T-helper 1 cell treated with Interleukin-12 subunit alpha and Interleukin-12 subunit beta and Interleukin-4 antibody, amounts not matched to agents 30 μg/mL and 1 μg/mL, for 36 hours (primary cell): ENCODE measurements around the gene EIF4H.

Experiments
- H3K27ac Mint-ChIP-seq: one replicate; pipeline ENCODE4 v1.8.0; 2021; ENCODE audit warnings: mild to moderate bottlenecking, mixed read lengths
- H3K27me3 Mint-ChIP-seq: one replicate; pipeline ENCODE4 v1.8.0; 2021; ENCODE audit warnings: low read depth, mixed read lengths
- H3K36me3 Mint-ChIP-seq: one replicate; pipeline ENCODE4 v1.8.0; 2021; ENCODE audit warnings: low read depth, mixed read lengths
- H3K4me1 Mint-ChIP-seq: one replicate; pipeline ENCODE4 v1.8.0; 2021; ENCODE audit warnings: low read depth, mixed read lengths
- H3K4me3 Mint-ChIP-seq: one replicate; pipeline ENCODE4 v1.8.0; 2021; ENCODE audit warnings: mild to moderate bottlenecking, moderate library complexity, mixed read lengths
- H3K9me3 Mint-ChIP-seq: one replicate; pipeline ENCODE4 v1.8.0; 2021; ENCODE audit warnings: mixed read lengths

Gene EIF4H

DNA sequence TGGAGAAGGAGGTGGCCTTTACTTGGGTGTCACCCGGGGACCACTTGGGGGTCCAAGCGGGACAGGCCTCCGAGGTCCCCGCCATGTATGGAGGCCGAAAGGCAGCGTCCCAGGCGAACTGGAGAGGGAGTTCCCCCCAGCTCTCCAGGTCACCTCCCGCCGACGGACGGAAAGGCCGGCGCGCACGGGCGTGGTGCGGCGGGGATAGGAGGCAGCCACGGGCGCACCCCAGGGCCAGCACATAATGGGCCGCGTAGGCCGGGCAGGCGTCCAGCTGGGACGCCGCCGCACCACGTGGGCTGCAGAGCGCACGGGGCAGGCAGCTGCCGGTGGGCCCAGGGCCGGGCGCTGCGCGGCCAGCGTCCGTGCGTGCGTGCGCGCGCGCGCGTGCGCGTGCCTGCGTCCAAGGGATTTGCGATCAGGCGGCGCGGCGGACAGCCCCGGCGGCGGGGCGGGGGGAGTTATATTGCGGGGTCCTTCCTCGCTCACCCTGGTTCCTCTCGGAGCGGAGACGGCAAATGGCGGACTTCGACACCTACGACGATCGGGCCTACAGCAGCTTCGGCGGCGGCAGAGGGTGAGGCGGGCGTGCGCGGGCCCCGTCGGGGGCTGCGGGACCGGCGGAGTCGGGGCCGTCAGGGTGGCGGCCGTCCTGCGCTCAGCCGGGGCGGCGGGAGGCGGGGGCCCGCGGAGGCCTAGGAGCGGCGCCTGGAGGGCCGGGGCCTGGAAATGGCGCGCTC is at the start of gene EIF4H:
TSS of gene EIF4H (plus strand) at position 491 of the 740 bp plus-strand sequence. CDS start at position 519, 28 bp downstream.
- Mint-ChIP-seq H3K27ac (peak within 1 kb of the TSS; percentile 94), H3K36me3 (peaks cover 18% of the 10 kb centered on the region), H3K4me3 (peak within 1 kb of the TSS; percentile 92), H3K27me3 (no peaks in the 10 kb centered on the region), H3K9me3 (no peaks in the 10 kb centered on the region), H3K4me1 (peaks cover 42% of the 10 kb centered on the region)

DNA sequence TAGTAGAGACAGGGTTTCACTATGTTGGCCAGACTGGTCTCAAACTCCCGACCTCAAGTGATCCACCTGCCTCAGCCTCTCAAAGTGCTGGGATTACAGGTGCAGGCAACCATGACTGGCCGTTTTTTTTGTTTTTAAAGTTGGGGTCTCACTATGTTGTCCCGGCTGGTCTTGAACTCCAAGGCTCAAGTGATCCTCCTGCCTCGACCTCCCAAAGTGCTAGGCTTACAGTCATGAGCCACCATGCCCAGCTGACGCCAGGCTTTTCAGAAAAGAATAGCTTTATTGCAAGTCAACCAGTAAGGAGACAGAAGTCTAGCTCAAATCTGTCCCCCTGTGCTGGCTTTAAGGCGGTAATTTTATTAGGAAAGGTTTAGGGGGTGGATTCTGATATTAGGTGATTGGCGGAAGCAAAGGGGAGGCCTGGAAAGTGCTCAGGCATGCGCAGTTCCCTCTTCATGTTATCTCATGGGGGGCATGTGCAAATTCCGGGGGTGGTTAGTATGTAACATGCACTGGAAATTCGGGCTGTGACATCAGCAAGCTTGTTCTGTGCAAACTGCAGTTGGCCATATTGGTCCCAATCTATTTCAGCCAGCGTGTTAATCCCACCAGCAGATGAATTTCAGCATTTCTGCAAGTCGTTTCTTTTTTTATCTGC is 47.8 kb upstream of the EIF4H start:
- no peaks in the 10 kb centered on the region for H3K9me3 Mint-ChIP-seq
- no peak overlapping the region for H3K27ac Mint-ChIP-seq
- no peaks in the 10 kb centered on the region for H3K27me3 Mint-ChIP-seq
- H3K4me3 Mint-ChIP-seq: no peak overlapping the region
- H3K36me3 Mint-ChIP-seq: peaks cover 2% of the 10 kb centered on the region
- H3K4me1 Mint-ChIP-seq: no peaks in the 10 kb centered on the region

DNA sequence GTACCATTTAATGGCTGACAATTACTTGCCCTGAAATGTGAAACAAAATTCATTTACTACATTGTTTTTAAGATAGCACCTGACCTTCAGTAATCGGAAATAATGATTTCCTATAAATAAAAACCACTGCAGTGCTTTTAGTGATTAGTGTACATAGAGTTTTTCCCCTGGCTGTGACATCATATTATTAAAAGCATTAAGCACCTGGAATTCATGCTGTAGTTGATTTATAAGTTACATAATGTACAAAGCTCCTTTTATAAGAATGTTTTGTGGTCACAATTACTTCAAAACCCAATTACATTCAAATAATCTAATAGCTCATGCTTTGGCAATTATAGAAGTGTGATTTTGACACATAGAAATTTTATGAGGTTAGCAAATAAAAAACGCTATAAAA is 44.3 kb upstream of the EIF4H start:
- H3K27ac Mint-ChIP-seq: no peak overlapping the region
- H3K36me3 Mint-ChIP-seq: no peaks in the 10 kb centered on the region
- H3K27me3 Mint-ChIP-seq: no peaks in the 10 kb centered on the region
- peaks cover 3% of the 10 kb centered on the region for H3K4me1 Mint-ChIP-seq
- no peaks in the 10 kb centered on the region for H3K9me3 Mint-ChIP-seq
- no peak overlapping the region for H3K4me3 Mint-ChIP-seq

DNA sequence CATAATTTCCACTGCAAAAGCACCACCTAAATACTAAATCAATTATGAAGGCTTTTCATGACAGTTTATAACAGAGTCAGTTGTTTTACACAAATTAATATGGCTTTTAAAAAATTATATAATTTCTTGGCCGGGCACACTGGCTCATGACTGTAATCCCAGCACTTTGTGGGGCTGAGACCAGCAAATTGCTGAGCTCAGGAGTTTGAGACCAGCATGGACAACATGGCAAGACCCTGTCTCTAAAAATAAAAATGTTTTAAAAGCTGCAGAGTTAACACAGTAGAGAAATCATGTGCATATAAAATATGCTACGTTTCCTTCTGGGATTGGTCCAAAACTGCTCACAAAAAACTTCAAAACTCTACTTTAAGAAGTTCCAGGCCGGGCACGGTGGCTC is 43.6 kb upstream of the EIF4H start:
- Mint-ChIP-seq H3K27ac (no peak overlapping the region), H3K27me3 (no peaks in the 10 kb centered on the region), H3K36me3 (no peaks in the 10 kb centered on the region), H3K9me3 (no peaks in the 10 kb centered on the region), H3K4me1 (peaks cover 3% of the 10 kb centered on the region), H3K4me3 (no peak overlapping the region)

DNA sequence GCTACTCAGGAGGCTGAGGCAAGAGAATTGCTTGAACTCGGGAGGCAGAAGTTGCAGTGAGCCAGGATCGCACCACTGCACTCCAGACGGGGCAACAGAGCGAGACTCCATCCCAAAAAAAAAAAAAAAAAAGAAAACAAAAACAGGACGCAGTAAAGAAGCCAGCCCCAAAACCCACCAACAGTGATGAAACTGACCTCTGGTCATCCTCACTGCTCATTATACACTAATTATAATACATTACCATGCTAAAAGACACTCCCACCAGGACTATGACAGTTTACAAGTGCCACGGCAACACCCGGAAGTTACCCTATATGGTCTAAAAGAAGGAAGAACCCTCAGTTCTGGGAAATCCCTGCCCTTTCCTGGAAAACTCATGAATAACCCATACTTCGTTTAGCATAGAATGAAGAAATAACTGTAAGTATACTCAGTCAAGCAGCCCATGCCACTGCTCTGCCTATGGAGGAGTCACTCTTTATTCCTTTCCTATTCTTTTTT is 40.0 kb upstream of the EIF4H start:
- Mint-ChIP-seq H3K36me3 (no peaks in the 10 kb centered on the region), H3K27me3 (no peaks in the 10 kb centered on the region), H3K27ac (no peak overlapping the region), H3K9me3 (no peaks in the 10 kb centered on the region), H3K4me3 (no peak overlapping the region), H3K4me1 (peaks cover 3% of the 10 kb centered on the region)

DNA sequence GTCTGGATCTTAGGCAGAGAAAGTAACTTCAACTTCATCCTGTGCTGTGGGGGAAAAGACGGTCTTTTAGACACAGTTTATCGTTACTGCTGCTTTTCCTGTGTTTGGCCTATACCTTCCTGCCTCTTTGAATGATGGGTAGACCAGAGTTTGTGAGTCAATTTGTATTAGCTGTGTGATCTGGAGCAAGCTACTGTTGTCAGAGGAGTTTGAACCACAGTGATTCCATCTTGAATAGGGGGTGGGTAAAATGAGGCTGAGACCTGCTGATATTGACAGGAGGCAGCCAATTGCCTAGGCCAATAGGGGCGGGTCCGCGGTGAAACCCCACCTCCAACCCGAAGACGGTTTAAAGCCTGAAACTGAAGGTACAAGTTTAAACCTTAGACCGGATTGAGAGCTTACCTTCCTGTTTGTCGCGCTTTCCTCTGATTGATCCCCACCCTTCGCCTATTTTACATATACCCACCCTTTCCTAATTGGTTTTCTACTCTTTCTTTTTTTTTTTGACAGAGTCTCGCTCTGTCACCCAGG is 35.8 kb upstream of the EIF4H start:
- Mint-ChIP-seq H3K9me3 (no peaks in the 10 kb centered on the region), H3K27ac (no peak overlapping the region), H3K36me3 (no peaks in the 10 kb centered on the region), H3K4me3 (no peak overlapping the region), H3K4me1 (peaks cover 5% of the 10 kb centered on the region), H3K27me3 (no peaks in the 10 kb centered on the region)

DNA sequence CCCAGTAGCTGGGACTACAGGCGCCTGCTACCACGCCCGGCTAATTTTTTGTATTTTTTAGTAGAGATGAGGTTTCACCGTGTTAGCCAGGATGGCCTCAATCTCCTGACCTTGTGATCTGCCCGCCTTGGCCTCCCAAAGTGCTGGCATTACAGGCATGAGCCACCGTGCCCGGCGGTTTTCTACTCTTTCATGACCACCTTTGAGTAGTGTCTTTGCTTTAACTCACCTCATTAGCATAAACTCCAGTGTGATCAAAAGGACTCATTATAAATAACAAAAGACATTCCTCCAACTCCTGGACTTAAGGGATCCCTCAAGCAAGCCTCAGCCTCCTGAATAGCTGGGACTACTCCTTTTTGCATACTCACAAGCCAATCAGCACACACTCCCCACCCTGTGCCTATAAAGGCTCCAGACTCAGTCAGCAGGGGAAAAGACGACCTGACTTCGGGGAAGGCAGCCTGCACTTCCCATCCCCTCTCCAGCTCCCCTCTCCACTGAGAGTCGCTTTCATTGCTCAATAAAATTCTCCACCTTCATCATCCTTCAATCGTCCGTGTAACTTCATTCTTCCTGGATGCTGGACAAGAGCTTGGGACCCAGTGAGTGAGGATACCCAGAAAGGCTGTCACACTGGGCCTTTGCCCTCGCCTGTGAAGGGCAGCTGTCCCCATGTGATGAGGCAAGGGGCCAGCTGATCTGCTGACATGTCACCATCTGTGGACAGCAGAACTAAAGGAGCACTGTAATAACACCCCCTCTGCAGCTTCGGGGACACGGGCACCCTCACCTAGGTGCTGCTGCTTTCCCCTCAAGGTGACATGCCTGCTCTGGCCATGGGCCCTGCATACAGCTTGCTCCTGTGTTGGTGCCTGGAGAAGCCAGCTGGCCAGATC is 35.0 kb upstream of the EIF4H start:
- Mint-ChIP-seq H3K4me1 (peaks cover 4% of the 10 kb centered on the region), H3K27me3 (no peaks in the 10 kb centered on the region), H3K4me3 (no peak overlapping the region), H3K36me3 (no peaks in the 10 kb centered on the region), H3K9me3 (no peaks in the 10 kb centered on the region), H3K27ac (no peak overlapping the region)

DNA sequence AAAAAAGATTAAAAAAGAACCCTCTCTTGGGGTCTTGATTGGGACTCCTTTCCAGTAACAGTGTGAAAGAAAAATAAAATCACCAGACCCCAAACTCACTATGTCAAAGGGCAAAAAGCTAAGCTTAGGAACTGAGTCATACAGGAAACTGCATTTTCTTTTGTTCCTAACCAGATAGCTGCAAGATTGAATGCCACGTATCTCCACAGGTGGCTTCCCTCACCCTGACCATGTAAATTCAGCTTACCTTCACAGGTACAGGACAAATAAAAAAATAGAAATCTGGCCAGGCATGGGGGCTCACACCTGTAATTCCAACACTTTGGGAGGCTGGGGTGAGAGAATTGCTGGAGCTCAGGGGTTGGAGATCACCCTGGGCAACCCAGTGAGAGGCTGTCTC is 32.5 kb upstream of the EIF4H start:
- no peaks in the 10 kb centered on the region for H3K9me3 Mint-ChIP-seq

DNA sequence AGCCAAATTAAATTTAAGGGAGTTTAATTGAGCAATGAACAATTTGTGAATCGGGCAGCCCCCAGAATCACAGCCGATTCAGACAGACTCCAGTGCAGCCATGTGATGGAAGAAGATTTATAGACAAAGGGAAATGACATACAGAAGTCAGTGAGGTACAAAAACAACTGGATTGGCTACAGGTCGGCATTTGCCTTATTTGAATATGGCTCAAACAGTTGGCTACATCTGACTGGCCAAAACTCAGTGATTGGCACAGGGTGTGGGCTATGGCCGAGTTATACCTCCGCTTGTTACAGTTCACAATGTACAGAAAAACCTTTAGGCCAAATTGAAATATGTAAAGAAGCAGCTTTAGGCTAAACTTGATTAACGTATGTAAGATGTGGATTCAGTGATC is 30.8 kb upstream of the EIF4H start:
- peaks cover 6% of the 10 kb centered on the region for H3K27me3 Mint-ChIP-seq
- no peaks in the 10 kb centered on the region for H3K9me3 Mint-ChIP-seq
- peaks cover 2% of the 10 kb centered on the region for H3K4me1 Mint-ChIP-seq
- no peak overlapping the region for H3K27ac Mint-ChIP-seq
- H3K36me3 Mint-ChIP-seq: no peaks in the 10 kb centered on the region
- H3K4me3 Mint-ChIP-seq: no peak overlapping the region

More for the DNA sequence above, 32.5 kb upstream of the EIF4H start:
- no peak overlapping the region for H3K4me3 Mint-ChIP-seq
- peak overlapping the region; percentile 41 for H3K27ac Mint-ChIP-seq
- no peaks in the 10 kb centered on the region for H3K36me3 Mint-ChIP-seq
- H3K27me3 Mint-ChIP-seq: peaks cover 6% of the 10 kb centered on the region
- H3K4me1 Mint-ChIP-seq: peaks cover 2% of the 10 kb centered on the region

DNA sequence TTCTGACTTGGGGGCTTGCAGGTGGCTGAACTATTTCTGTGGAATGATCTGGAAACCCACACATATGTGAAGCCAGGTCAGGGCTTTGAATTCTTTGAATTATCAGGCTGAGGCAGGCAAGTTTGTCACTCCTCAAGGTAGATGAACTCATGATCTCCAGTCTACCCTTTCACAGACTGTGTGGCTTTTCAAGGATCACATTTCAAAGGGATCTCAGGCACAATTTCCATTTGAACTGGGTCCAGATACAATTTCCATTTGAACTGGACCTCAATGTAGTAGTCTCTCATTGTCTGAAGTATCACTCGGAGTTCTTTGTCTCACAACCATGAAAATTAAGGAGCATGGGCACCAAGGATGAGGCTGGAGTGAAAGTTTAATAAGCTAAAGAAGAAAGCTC is 25.7 kb upstream of the EIF4H start:
- H3K36me3 Mint-ChIP-seq: no peaks in the 10 kb centered on the region
- no peaks in the 10 kb centered on the region for H3K9me3 Mint-ChIP-seq
- no peak overlapping the region for H3K27ac Mint-ChIP-seq
- peaks cover 6% of the 10 kb centered on the region for H3K27me3 Mint-ChIP-seq
- H3K4me3 Mint-ChIP-seq: no peak overlapping the region
- no peaks in the 10 kb centered on the region for H3K4me1 Mint-ChIP-seq

DNA sequence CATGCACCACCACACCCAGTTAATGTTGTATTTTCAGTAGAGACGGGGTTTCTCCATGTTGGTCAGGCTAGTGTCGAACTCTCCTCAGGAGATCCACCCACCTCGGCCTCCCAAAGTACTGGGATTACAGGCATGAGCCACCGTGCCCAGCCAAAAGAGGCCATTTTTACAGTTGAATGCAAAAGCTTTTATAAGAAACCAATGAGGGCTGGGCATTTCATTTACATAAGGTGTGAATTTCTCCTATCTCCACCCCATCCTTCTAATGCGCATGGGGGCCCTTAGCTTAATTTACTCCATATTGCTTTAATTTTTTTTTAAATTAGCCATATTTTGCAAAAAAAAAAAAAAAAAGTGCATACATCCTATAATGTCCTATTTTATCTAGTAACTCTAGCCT is 25.1 kb upstream of the EIF4H start:
- Mint-ChIP-seq H3K27ac (no peak overlapping the region), H3K4me3 (no peak overlapping the region), H3K9me3 (no peaks in the 10 kb centered on the region), H3K36me3 (no peaks in the 10 kb centered on the region), H3K27me3 (peaks cover 6% of the 10 kb centered on the region), H3K4me1 (no peaks in the 10 kb centered on the region)

DNA sequence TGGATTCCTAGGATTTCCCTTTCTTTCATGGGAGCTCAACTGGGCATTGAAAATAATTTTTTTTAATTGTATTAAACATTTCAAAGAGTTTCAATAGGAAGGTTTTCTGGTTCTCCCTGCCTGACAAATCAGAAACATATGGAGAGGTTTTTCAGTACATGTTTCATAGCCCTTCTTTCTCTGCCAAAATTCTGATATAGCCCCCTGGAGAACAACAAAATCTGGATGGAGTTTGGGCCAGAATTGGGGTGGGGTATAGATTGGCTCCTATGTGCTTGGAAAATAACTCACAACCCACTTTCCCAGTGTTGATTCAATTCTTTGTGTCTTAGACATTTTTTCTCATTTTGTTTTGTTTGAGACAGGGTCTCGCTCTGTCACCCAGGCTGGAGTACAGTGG is 24.6 kb upstream of the EIF4H start:
- H3K27ac Mint-ChIP-seq: no peak overlapping the region

DNA sequence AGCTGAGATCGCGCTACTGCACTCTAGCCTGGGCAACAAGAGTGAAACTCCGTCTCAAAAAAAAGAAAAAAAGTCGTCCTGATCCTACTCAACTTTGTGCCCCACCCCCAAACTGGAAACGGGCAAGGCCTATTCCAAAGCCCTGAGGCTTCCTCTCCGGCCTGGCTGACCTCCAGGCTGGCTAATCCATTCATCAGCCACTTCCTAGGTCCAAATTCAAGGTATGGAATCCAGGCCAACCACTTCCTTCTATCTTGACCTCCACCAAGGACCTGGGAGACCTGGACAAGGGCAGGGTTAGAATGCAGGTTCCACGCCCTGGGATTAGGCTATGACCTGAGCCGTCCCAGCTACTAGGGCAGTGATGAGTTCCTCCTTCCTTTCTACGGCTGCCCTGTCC is 20.4 kb upstream of the EIF4H start:
- Mint-ChIP-seq H3K27ac (no peak overlapping the region), H3K36me3 (no peaks in the 10 kb centered on the region), H3K9me3 (no peaks in the 10 kb centered on the region), H3K4me3 (no peak overlapping the region), H3K27me3 (no peaks in the 10 kb centered on the region), H3K4me1 (no peaks in the 10 kb centered on the region)

More for the DNA sequence above, 24.6 kb upstream of the EIF4H start:
- Mint-ChIP-seq H3K27me3 (peaks cover 6% of the 10 kb centered on the region), H3K4me1 (no peaks in the 10 kb centered on the region), H3K36me3 (no peaks in the 10 kb centered on the region), H3K4me3 (no peak overlapping the region), H3K9me3 (no peaks in the 10 kb centered on the region)

DNA sequence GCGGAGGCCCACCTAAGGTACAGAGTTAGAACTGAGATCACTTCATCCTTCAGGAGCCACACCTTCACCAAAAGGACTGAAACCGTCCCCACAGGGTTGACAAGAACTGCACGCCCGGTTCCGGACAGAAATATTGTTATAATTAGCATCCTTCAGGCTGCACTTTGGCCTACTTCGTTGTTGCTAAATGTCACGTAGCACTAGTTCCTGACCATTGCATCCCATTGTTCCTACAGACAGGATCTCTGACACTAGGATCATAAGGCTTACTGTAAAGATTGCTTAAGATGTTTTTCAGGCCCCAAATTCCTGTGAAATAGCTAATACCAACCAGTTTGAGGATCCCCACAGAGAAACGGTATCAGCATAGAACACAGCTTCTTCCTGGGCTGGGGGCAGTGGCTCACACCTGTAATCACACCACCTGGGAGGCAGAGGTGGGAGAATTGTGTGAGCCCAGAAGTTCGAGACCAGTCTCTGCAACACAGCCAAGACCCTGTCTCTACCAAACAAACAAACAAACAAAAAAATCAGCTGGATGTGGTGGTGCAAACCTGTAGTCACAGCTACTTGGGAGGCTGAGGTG is 18.3 kb upstream of the EIF4H start:
- no peaks in the 10 kb centered on the region for H3K36me3 Mint-ChIP-seq
- no peak overlapping the region for H3K4me3 Mint-ChIP-seq
- no peaks in the 10 kb centered on the region for H3K4me1 Mint-ChIP-seq
- no peak overlapping the region for H3K27ac Mint-ChIP-seq
- H3K27me3 Mint-ChIP-seq: no peaks in the 10 kb centered on the region
- no peaks in the 10 kb centered on the region for H3K9me3 Mint-ChIP-seq
